ENCODE data around the gene EIF2AK3. TPM values are rescaled to one million over a fixed set of nuclear protein-coding genes. Genes with fewer than 3 reads are reported as not detected.

Gene EIF2AK3
- polyA plus RNA-seq, 3 donors = 2.0 to 6.6 (median 2.3) TPM

DNA sequence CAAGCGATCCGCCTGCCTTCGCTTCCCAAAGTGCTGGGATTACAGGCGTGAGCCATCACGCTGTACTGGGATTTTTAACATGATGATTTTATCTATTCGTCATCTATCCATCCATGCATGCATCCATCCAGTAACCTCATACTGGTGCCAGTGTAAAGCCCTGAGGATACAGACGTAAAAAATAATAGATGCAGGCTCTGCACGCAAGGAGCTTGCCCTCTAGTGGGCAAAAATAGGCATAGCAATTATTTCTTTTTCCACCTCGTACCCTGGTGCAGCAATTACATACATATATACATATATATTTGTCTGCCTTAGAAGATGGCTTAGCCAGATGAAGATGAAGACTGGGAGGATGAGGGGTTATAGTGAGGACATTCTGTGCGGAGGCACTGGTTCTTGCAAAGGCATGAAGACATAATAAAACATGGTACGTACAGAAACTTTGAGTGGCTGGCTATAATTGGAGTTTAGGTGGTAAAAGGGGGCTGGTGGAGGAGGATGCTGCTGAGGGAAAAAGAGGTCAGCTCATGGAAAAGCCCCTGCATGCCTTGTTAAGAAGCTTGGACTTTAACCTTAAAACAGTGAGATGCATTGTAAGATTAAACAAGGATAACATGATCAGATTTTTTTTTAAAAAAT lies 44.6 kb upstream of the EIF2AK3 start:
- H3K4me3 ChIP-seq (replicated peaks in 1 of 3; ENCODE audit: low read depth in 2 of 3, low read length in 3 of 3) = no peak overlapping the region
- no peaks in the 10 kb centered on the region for H4K20me1 ChIP-seq (ENCODE audit: insufficient read depth, low read length)
- Mint-ChIP-seq H3K27ac (peak overlapping the region in 1 of 7 donors; percentile 50), H3K9me3 (no peaks in the 10 kb centered on the region), H3K4me3 (no peak overlapping the region), H3K4me1 (no peaks in the 10 kb centered on the region), H3K27me3 (ENCODE audit: low read depth in 3 of 3) (peaks cover 0 to 9% (median 1%) of the 10 kb centered on the region in 3 donors), H3K36me3 (no peaks in the 10 kb centered on the region)
- intact Hi-C loops (cut with micrococcal nuclease) = loop anchor here (2.0 to 5.0 kb wide), 2 partner anchors 80 to 81 kb away; no protein-coding TSS in a partner anchor
- no peaks in the 10 kb centered on the region for H3K36me3 ChIP-seq (replicated peaks in 1 of 2; ENCODE audit: control insufficient read depth in 1 of 2, insufficient read depth in 2 of 2, low read length in 2 of 2)
- no peak overlapping the region for H3K4me2 ChIP-seq (replicated peaks; ENCODE audit: extremely low read depth, low read length, poor library complexity, severe bottlenecking)
- H3K9me3 ChIP-seq (replicated peaks in 1 of 2; ENCODE audit: control insufficient read depth in 1 of 2, insufficient read depth in 1 of 2, low read length in 2 of 2) = no peaks in the 10 kb centered on the region
- 73% methylated on average over 8 of the region's 11 CpGs for WGBS (ENCODE audit: insufficient coverage)
- no peaks in the 10 kb centered on the region for H3K27me3 ChIP-seq (ENCODE audit: control insufficient read depth in 2 of 2, insufficient read depth in 2 of 2, low read length in 2 of 2)
- no peaks in the 10 kb centered on the region for H3K79me2 ChIP-seq (ENCODE audit: insufficient read depth, low read length)
- TF ChIP-seq, protein P1, sequence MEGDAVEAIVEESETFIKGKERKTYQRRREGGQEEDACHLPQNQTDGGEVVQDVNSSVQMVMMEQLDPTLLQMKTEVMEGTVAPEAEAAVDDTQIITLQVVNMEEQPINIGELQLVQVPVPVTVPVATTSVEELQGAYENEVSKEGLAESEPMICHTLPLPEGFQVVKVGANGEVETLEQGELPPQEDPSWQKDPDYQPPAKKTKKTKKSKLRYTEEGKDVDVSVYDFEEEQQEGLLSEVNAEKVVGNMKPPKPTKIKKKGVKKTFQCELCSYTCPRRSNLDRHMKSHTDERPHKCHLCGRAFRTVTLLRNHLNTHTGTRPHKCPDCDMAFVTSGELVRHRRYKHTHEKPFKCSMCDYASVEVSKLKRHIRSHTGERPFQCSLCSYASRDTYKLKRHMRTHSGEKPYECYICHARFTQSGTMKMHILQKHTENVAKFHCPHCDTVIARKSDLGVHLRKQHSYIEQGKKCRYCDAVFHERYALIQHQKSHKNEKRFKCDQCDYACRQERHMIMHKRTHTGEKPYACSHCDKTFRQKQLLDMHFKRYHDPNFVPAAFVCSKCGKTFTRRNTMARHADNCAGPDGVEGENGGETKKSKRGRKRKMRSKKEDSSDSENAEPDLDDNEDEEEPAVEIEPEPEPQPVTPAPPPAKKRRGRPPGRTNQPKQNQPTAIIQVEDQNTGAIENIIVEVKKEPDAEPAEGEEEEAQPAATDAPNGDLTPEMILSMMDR (IDR thresholded peaks at IDR 0.05) = peak; percentile 94
- no peaks in the 10 kb centered on the region for H3K4me1 ChIP-seq (ENCODE audit: control insufficient read depth in 1 of 2, insufficient read depth in 2 of 2, low read length in 2 of 2)
- H3K27ac ChIP-seq (ENCODE audit: low read depth in 1 of 2, low read length in 2 of 2) = no peak overlapping the region
- DNase-seq = peak; percentile 38 to 50 (median 49)
- no peak overlapping the region for H2AFZ ChIP-seq (ENCODE audit: insufficient read depth, low read depth, low read length, poor library complexity, severe bottlenecking)
- H3K9ac ChIP-seq (ENCODE audit: insufficient read depth, low read length, poor library complexity, severe bottlenecking) = no peak overlapping the region

DNA sequence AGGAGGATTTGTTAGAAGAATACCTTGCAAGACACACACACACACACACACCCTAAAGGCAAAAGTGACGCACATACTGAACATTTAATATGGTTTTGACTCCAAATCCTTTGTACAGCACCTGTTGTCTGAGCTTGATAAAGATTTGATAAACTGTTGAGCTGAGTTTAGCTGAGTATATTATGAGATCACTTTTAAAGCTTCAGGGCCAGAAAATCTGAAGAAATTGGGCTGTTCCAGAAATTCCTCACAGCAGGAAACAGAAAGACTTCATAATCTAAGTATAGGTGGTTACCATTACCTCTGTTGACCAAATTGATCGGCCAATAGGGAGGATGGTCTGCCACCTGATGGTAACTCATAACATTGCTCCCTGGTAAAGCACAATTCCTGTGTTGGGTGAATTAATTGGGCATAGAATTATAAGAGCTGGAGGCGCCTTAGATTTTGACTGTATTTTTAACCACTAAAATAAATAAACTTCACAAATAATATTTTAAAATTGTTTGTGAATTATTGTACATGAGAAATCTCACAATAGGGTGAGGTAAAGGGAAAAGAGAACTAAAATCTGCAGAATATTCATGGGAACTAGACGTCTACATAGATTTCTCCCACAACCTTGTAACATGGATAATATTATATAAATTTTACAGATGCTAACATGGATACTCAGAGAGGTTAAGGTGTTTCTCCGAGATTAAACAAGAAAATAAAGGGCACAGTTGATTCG lies 42.4 kb upstream of the EIF2AK3 start:
- intact Hi-C loops (cut with micrococcal nuclease) = loop anchor here in 1 of 2 donors (5.0 kb wide), 1 partner anchor 77 kb away; no protein-coding TSS in a partner anchor
- H3K79me2 ChIP-seq (ENCODE audit: insufficient read depth, low read length) = no peaks in the 10 kb centered on the region
- no peak overlapping the region for H3K27ac ChIP-seq (ENCODE audit: low read depth in 1 of 2, low read length in 2 of 2)
- TF ChIP-seq, protein P1 (IDR thresholded peaks at IDR 0.05) = peak; percentile 55
- H3K9me3 Mint-ChIP-seq = no peaks in the 10 kb centered on the region
- H3K9ac ChIP-seq (ENCODE audit: insufficient read depth, low read length, poor library complexity, severe bottlenecking) = no peak overlapping the region
- peaks cover 0 to 9% (median 1%) of the 10 kb centered on the region in 3 donors for H3K27me3 Mint-ChIP-seq (ENCODE audit: low read depth in 3 of 3)
- H3K27me3 ChIP-seq (ENCODE audit: control insufficient read depth in 2 of 2, insufficient read depth in 2 of 2, low read length in 2 of 2) = no peaks in the 10 kb centered on the region
- no peak overlapping the region for H2AFZ ChIP-seq (ENCODE audit: insufficient read depth, low read depth, low read length, poor library complexity, severe bottlenecking)
- WGBS (ENCODE audit: insufficient coverage) = no CpG with 5 or more reads among the region's 6 CpGs
- H3K36me3 Mint-ChIP-seq = no peaks in the 10 kb centered on the region
- H3K4me3 Mint-ChIP-seq = no peak overlapping the region
- no peak overlapping the region for H3K4me3 ChIP-seq (replicated peaks in 1 of 3; ENCODE audit: low read depth in 2 of 3, low read length in 3 of 3)
- peak in 2 of 3 donors; percentile 23 to 30 for DNase-seq
- H3K9me3 ChIP-seq (replicated peaks in 1 of 2; ENCODE audit: control insufficient read depth in 1 of 2, insufficient read depth in 1 of 2, low read length in 2 of 2) = no peaks in the 10 kb centered on the region
- no peak overlapping the region for H3K4me2 ChIP-seq (replicated peaks; ENCODE audit: extremely low read depth, low read length, poor library complexity, severe bottlenecking)
- no peaks in the 10 kb centered on the region for H3K4me1 ChIP-seq (ENCODE audit: control insufficient read depth in 1 of 2, insufficient read depth in 2 of 2, low read length in 2 of 2)
- H3K4me1 Mint-ChIP-seq = no peaks in the 10 kb centered on the region
- no peaks in the 10 kb centered on the region for H4K20me1 ChIP-seq (ENCODE audit: insufficient read depth, low read length)
- no peak overlapping the region for H3K27ac Mint-ChIP-seq
- H3K36me3 ChIP-seq (replicated peaks in 1 of 2; ENCODE audit: control insufficient read depth in 1 of 2, insufficient read depth in 2 of 2, low read length in 2 of 2) = no peaks in the 10 kb centered on the region

Data from CD14-positive monocyte (primary cell).